PC-3 (cell line): Measurements from ENCODE around the gene TRDMT1. TPM values are rescaled to one million over a fixed set of nuclear protein-coding genes. Genes with fewer than 3 reads are reported as not detected.

Source experiments
- ATAC-seq: fragments of 200-7000 bp; cut with Tn5 transposase; 2 replicates; pipeline ENCODE4 v1.9.1; 2020; ENCODE audit warnings: mild to moderate bottlenecking, moderate library complexity
- BruUV-seq: library from RNA; stranded (reverse); fragments of 400-500 nt; replicated peaks from 2 replicates; lab custom pipeline; 2021; lab: Mats Ljungman, UMichigan
- CTCF ChIA-PET: fragments of 300-600 bp; sonication (Branson Sonifier 250); formaldehyde crosslinking; loops from one replicate; lab custom pipeline; 2022; ENCODE audit warnings: antibody characterized with exemption; lab: Charles Lee
- POLR2A ChIA-PET: fragments of 300-600 bp; sonication (Branson Sonifier 250); formaldehyde crosslinking; loops from one replicate; lab custom pipeline; 2022; ENCODE audit warnings: antibody characterized with exemption; ENCODE audit not compliant: unreplicated experiment; lab: Charles Lee
- DNase-seq: peaks from one replicate; pipeline ENCODE4 v3.0.0-alpha.2; 2015
- H2AFZ ChIP-seq: fragments of 300-600 bp; sonication (generic); 2 replicates; pipeline ENCODE4 v1.6.0; 2016; ENCODE audit warnings: antibody characterized with exemption, low read length
- H3F3A ChIP-seq: fragments of 300-600 bp; sonication (generic); one replicate; pipeline ENCODE4 v1.6.0; 2017; ENCODE audit warnings: antibody characterized with exemption, low read length, control low read depth, mild to moderate bottlenecking; ENCODE audit not compliant: unreplicated experiment
- H3K27ac ChIP-seq: fragments of 300-600 bp; sonication (generic); 2 replicates; pipeline ENCODE4 v1.5.1; 2016; ENCODE audit warnings: mild to moderate bottlenecking, low read length
- H3K27me3 ChIP-seq: fragments of 300-600 bp; sonication (generic); 2 replicates; pipeline ENCODE4 v1.6.1; 2016; ENCODE audit warnings: low read length, mixed read lengths
- H3K36me3 ChIP-seq: fragments of 300-600 bp; sonication (generic); 2 replicates; pipeline ENCODE4 v1.6.1; 2016; ENCODE audit warnings: low read depth, mixed run types, low read length, mixed read lengths
- H3K4me1 ChIP-seq: fragments of 300-600 bp; sonication (generic); 2 replicates; pipeline ENCODE4 v1.5.1; 2016; ENCODE audit warnings: low read length; ENCODE audit not compliant: insufficient read depth
- H3K4me2 ChIP-seq: fragments of 300-600 bp; sonication (generic); 2 replicates; pipeline ENCODE4 v1.6.0; 2016; ENCODE audit warnings: low read length
- H3K4me3 ChIP-seq: fragments of 300-600 bp; sonication (generic); 2 replicates; pipeline ENCODE4 v1.5.1; 2016; ENCODE audit warnings: mild to moderate bottlenecking, low read length, mixed read lengths
- H3K79me2 ChIP-seq: fragments of 300-600 bp; sonication (generic); 2 replicates; pipeline ENCODE4 v1.6.1; 2017; ENCODE audit warnings: low read length, mixed read lengths
- H3K9ac ChIP-seq: fragments of 300-600 bp; sonication (generic); 2 replicates; pipeline ENCODE4 v1.6.0; 2016; ENCODE audit warnings: mild to moderate bottlenecking, low read length
- H3K9me2 ChIP-seq: fragments of 300-600 bp; sonication (generic); replicated peaks from 2 replicates; pipeline ENCODE4 v1.6.1; 2016; ENCODE audit warnings: mixed run types, low read length, mixed read lengths
- H3K9me3 ChIP-seq: fragments of 300-600 bp; sonication (generic); 2 replicates; pipeline ENCODE4 v1.6.1; 2016; ENCODE audit warnings: low read length, mixed read lengths
- H4K20me1 ChIP-seq: fragments of 300-600 bp; sonication (generic); 2 replicates; pipeline ENCODE4 v1.6.1; 2016; ENCODE audit warnings: low read length, mixed read lengths
- CTCF ChIP-seq: fragments of 300-600 bp; sonication (generic); conservative IDR thresholded peaks from 2 replicates; pipeline ENCODE4 v1.5.1; 2017; ENCODE audit warnings: antibody characterized with exemption, low read depth, mild to moderate bottlenecking, low read length
- EZH2 ChIP-seq: fragments of 300-600 bp; sonication (generic); IDR thresholded peaks from one replicate; pipeline ENCODE4 v1.6.1; 2017; ENCODE audit warnings: antibody characterized with exemption, mild to moderate bottlenecking, low read length; ENCODE audit not compliant: unreplicated experiment
- EZH2phosphoT487 ChIP-seq: fragments of 300-600 bp; sonication (generic); IDR thresholded peaks from 2 replicates; pipeline ENCODE4 v1.6.1; 2018; ENCODE audit warnings: mild to moderate bottlenecking, antibody characterized with exemption, low read length, borderline replicate concordance
- intact Hi-C: fragments of 100-400 bp; cut with micrococcal nuclease; formaldehyde crosslinking; loops from 2 replicates; pipeline ENCODE4 v1.9.0; 2023
- total RNA-seq: library from RNA; depleted of rRNA; stranded (reverse); fragments of >200 nt; gene quantifications from 2 replicates; pipeline ENCODE4 v1.2.3, GENCODE V29; 2014

The TRDMT1 gene
- total RNA-seq, 1 experiment from 2014 or later, result 2.0 TPM

DNA sequence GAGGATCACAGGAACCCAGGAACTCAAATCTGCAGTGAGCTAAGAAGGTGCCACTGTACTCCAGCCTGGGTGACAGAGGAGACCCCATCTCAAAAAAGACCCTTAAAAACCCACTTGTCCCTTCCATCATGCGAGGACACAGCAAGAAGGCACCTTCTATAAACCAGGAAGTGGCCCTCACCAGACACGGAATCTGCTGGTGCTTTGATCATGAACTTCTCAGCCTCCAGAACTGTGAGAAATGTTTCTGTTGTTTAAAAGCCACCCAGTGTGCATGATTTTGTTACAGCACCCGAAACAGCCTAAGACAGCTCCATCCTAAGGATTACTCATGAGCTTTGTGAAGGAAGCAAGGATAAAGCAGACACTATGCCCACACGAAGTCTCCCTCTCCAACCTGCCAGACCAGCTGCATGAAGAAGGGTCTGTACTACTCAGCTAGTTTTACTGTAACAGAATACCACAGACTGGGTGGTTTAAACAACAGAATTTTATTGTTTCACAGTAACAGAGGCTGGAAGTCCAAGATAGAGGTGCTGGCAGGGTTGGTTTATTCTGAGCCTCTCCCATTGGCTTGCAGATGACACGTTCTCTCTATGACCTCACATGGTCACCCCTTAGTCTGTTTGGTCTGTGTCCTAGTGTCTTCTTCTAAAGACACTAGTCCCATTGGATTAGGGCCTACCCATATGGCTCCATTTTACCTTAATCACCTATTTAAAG is 40.3 kb upstream of the TRDMT1 start:
- POLR2A ChIA-PET, result no interaction called here
- CTCF ChIA-PET, result interaction anchor here (0.6 kb wide), 1 partner anchor 107 kb away, joined by 3 read pairs; no protein-coding TSS in a partner anchor
- no TSS peak for BruUV-seq
- no peaks in the 10 kb centered on the region for H3K9me2 ChIP-seq
- no peaks in the 10 kb centered on the region for H3K27me3 ChIP-seq
- no peaks in the 10 kb centered on the region for H3K79me2 ChIP-seq
- no peaks in the 10 kb centered on the region for H3K9me3 ChIP-seq
- H3K36me3 ChIP-seq, result no peaks in the 10 kb centered on the region
- TF ChIP-seq EZH2 (no peak), EZH2phosphoT487 (no peak), CTCF (no peak)
- 0 out of 2 replicates have a peak, but pooled peaks cover 3% of the 10 kb centered on the region for H3K4me1 ChIP-seq
- H3K9ac ChIP-seq, result no peak overlapping the region
- H3F3A ChIP-seq, result no peaks in the 10 kb centered on the region
- no peak for ATAC-seq
- no peak overlapping the region for H3K27ac ChIP-seq
- H3K4me3 ChIP-seq, result no peak overlapping the region
- H2AFZ ChIP-seq, result no peak overlapping the region
- H4K20me1 ChIP-seq, result no peaks in the 10 kb centered on the region
- intact Hi-C loops, result no loop called here
- DNase-seq, result no peak
- H3K4me2 ChIP-seq, result no peak overlapping the region

- no peak overlapping the region for H3K4me3 ChIP-seq
- no peak for DNase-seq
- H3K79me2 ChIP-seq, result no peaks in the 10 kb centered on the region
- no peaks in the 10 kb centered on the region for H3K9me3 ChIP-seq
- H3K27ac ChIP-seq, result no peak overlapping the region
- H3K9ac ChIP-seq, result no peak overlapping the region
- ChIA-PET POLR2A (no interaction called here), CTCF (no interaction called here)
- no TSS peak for BruUV-seq
- H3K9me2 ChIP-seq, result no peaks in the 10 kb centered on the region
- no peak overlapping the region for H3K4me2 ChIP-seq
- 0 out of 2 replicates have a peak, but pooled peaks cover 3% of the 10 kb centered on the region for H3K4me1 ChIP-seq
- no peaks in the 10 kb centered on the region for H3K36me3 ChIP-seq
- H2AFZ ChIP-seq, result no peak overlapping the region
- intact Hi-C loops, result no loop called here
- no peak for ATAC-seq
- TF ChIP-seq EZH2phosphoT487 (no peak), EZH2 (no peak)
- H3F3A ChIP-seq, result no peaks in the 10 kb centered on the region
- H3K27me3 ChIP-seq, result no peaks in the 10 kb centered on the region
- no peaks in the 10 kb centered on the region for H4K20me1 ChIP-seq
Measured at GRCh38 chr10:17240616-17241015, 39.1 kb upstream of the TRDMT1 start.

DNA sequence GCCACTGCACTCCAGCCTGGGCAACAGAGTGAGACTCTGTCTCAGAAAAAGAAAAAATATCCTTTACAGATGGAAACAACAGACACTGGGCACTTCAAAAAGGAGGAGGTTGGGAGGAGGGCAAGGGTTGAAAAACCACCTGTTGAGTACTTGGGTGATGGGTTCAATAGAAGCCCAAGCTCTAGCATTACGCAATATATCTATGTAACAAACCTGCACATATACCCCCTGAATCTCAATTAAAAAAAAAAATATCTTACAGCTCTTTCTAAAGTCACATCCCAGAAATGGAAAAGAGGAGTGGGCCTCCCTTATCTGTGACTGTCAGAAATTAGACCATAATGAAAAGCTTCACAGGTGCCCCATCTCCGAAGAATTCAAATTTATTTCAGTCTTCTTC is 38.6 kb upstream of the TRDMT1 start:
- Histone ChIP-seq H3K9me3 (no peaks in the 10 kb centered on the region), H3F3A (no peaks in the 10 kb centered on the region), H2AFZ (no peak overlapping the region), H3K4me1 (0 out of 2 replicates have a peak, but pooled peaks cover 3% of the 10 kb centered on the region), H3K27me3 (no peaks in the 10 kb centered on the region), H4K20me1 (no peaks in the 10 kb centered on the region), H3K9ac (no peak overlapping the region), H3K4me3 (no peak overlapping the region), H3K4me2 (no peak overlapping the region), H3K9me2 (no peaks in the 10 kb centered on the region), H3K79me2 (no peaks in the 10 kb centered on the region), H3K27ac (no peak overlapping the region), H3K36me3 (no peaks in the 10 kb centered on the region)
- DNase-seq (no peak), ATAC-seq (no peak)
- ChIA-PET POLR2A (no interaction called here), CTCF (no interaction called here)
- intact Hi-C loops, result no loop called here
- TF ChIP-seq CTCF (no peak), EZH2phosphoT487 (no peak), EZH2 (no peak)
- no TSS peak for BruUV-seq
